CD1c-positive myeloid dendritic cell (primary cell): ENCODE data around the gene GJB5.
A peak's percentile ranks its signal among the peaks of the same experiment; 100 is the strongest.

Source experiments
- DNase-seq: peaks from one replicate; pipeline ENCODE4 v3.0.0-alpha.2; 2016; ENCODE audit errors: extremely low spot score

The GJB5 gene

DNA sequence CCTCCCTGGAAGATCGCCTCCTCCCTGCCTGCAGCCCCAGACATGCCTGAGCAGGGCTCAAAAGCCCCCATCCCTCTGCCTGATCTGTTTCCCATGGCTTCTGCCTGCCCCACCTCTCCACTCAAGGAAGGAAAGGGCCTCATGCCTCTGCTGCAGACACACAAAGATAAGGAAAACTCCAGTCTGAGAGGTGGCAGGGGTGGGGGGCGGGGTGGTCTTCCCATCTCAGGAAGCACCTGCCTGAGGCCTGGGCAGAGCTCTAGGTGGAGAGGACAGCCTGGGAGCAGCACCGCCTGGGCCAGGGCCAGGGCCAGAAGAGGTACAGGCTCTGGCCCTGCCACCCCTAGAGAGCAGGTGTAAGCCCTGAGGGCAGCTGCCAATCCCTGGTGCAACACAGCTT is 22.1 kb downstream of the GJB5 start:
- DNase-seq: no peak

DNA sequence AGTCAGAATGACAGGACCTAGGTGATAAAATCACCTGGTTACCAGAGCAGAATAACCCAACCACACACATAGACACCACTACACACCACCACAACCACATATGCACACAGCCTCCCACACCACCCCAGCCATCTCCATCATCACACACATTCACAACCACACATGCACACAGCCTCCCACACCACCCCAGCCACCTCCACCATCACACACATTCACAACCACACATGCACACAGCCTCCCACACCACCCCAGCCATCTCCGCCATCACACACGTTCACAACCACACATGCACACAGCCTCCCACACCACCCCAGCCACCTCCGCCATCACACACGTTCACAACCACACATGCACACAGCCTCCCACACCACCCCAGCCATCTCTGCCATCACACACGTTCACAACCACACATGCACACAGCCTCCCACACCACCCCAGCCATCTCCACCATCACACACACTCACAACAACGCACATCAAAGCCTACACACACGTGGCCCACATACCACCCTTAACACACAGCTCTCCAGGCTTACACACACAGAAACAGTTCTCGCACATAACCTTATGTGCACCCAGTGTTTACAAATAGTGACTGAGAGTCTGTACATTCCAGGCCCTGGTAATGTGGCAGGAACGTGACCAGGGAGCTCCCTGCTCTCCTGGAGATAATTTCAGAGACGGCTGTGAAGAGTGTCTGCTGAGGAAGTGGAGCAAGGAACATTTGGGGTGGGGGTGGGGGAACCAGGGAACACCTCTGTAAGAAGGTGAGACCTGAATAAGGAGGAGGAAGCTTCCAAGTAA is 22.9 kb downstream of the GJB5 start:
- DNase-seq: no peak

DNA sequence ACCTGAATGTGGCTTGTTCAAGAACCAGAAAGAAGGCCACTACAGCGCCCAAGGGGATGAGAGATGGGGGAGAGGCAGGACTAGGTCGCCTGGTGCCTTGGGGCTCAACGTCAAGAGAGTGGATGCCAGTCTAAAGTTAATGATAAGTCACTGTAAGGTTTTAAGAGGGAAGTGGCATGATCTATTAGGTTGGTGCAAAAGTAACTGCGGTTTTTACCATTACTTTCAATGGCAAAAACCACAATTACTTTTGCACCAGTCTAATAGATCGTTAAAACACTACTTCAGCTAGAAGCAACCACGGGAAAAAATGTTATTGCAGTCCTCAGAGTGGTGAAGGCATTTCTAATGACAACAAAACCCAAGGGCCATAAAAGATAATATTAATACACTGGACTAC is 23.5 kb downstream of the GJB5 start:
- DNase-seq: no peak

DNA sequence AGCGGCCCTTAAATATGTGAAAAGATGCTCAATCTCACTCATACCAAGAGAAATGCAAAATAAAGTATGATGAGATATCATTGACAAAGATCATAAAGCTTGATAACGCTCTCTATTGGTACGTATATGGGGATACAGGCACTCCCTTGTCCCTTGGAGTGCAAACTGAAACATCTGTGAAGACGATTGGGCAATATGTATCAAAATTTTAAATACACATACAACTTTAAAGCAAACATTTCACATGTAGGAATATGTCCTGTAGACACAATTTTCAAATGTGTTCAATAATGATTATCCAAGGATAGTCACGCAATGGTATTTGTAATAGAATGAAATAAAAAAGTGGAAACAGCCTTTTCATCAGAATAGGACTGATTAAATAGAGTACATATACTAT is 24.2 kb downstream of the GJB5 start:
- DNase-seq: no peak

DNA sequence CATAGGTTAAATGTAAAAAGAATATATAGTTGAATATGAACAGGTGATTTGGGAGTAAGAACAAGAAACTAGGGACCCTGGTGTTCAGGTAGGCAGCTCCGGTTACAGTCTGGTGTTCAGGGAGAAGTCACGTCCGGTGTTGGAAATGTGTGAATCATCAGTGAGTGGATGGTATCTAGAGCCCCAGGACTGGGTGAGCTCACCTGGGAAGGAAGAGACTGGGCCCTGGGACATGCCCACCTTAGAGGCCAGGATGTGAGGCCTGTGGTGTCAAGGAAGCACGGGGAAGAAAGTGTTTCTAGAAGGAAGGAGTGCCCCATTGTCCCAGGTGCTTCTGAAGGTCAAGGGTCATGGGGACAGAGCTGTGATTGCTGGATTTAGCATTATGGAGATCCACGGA is 24.7 kb downstream of the GJB5 start:
- no peak for DNase-seq

DNA sequence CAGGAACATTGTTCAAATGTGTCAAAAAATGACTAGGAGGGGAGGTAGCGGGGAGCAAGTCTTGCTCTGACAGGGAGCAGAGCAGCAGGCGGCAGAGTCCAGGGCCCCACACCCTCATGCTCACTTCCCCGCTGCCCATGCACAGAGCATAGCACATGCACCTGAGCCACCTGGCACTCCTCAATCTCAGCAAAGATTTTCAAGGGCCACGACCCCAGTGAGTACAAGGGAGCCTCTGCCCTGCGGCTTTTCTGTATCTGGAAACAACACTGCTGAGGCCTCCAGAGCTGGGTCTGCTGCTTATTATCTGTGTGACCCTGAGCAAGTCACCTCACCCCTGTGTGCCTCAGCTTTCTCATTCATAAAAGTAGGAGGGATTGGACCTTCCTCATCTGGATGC is 25.1 kb downstream of the GJB5 start:
- DNase-seq: no peak

DNA sequence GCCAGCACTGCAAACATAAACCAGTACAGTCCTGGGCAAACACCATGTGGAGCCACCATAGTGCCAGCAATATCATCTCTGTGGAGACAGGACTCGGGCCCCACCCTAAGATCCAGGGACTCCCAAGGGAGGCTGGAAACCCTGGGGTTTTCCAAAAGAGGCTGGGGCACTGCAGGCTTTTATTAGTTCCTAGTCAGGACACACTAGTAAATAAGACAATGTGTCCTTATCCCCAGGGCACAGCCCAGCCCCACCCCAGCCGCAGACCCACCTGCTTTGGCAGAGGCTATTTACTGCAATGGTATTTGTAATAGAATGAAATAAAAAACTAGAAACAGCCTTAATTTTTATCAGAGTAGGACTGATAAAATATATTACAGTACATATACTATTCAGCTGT is 25.7 kb downstream of the GJB5 start:
- DNase-seq: no peak

DNA sequence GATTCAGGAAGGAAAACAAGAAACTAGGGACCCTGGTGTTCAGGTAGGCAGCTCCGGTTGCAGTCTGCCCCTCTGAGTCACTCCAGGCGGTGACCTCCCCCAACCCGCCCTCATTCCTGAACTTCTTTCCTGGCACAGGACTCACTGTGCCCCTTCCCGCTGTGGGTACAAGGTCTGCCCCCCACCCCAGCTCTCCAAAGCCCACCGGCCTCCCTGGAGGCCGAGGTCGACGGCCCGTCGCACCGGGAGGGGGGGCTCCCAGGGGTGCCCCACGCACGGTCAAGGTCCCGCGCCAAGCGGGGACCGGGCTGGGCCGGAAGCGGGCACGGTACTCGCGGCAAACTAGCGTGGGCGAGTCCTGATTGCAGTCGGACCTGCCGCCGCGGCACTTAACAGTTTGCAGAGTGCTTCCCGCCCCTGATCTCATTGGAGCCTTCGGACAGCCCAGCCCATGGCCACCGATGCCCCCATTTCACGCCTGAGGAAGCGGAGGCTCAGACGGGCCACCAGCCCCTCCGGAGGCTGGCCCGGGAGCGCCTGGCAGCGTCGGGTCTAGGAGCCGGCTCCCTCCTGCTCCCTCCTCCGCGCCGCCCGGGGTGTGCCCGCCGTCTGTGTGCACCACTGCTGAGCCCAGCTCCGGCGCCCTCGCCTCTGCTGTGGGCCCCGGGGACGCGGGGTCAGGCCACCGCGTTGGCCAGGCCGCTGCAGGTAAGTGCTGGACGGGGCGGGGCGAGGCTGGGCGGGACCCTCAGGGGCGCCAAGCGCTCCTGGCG is 26.4 kb downstream of the GJB5 start, which contains the start of gene GJB3:
Gene GJB3, plus strand, starts transcription at position 144 of the 773 bp plus-strand sequence. CDS start 3,549 bp downstream, outside the sequence.
- peak; percentile 2 for DNase-seq

DNA sequence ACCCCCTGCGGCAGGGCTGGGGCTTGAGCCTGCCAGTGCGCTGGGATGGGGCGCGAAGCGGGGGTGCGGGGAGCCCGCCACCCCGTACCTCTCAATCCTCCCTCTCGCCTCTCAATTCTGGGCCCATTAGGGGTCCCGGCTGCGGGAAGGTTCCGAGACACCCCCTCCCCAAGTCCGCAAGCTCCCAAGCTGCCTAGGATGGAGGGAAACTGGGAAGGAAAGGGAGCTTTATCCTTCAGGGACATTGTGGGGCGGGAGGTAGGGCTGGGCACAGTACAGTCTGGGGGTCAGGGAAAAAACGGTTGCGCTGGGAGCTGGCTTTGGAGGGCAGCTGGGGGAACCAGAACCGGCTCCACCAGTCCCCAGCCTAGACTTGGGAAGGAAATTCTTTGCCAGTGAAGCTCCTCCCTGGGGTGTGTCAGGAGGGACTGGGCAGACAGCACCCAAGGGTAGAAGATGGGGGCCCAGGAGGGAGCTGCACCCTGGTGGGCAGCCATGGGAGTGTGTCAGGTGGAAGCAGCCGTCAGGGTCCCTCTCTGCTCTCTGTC is 27.1 kb downstream of the GJB5 start:
- DNase-seq: no peak

DNA sequence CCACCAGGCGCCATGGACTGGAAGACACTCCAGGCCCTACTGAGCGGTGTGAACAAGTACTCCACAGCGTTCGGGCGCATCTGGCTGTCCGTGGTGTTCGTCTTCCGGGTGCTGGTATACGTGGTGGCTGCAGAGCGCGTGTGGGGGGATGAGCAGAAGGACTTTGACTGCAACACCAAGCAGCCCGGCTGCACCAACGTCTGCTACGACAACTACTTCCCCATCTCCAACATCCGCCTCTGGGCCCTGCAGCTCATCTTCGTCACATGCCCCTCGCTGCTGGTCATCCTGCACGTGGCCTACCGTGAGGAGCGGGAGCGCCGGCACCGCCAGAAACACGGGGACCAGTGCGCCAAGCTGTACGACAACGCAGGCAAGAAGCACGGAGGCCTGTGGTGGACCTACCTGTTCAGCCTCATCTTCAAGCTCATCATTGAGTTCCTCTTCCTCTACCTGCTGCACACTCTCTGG is 29.9 kb downstream of the GJB5 start:
- no peak for DNase-seq

DNA sequence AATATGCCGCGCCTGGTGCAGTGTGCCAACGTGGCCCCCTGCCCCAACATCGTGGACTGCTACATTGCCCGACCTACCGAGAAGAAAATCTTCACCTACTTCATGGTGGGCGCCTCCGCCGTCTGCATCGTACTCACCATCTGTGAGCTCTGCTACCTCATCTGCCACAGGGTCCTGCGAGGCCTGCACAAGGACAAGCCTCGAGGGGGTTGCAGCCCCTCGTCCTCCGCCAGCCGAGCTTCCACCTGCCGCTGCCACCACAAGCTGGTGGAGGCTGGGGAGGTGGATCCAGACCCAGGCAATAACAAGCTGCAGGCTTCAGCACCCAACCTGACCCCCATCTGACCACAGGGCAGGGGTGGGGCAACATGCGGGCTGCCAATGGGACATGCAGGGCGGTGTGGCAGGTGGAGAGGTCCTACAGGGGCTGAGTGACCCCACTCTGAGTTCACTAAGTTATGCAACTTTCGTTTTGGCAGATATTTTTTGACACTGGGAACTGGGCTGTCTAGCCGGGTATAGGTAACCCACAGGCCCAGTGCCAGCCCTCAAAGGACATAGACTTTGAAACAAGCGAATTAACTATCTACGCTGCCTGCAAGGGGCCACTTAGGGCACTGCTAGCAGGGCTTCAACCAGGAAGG is 30.5 kb downstream of the GJB5 start:
- DNase-seq: no peak

DNA sequence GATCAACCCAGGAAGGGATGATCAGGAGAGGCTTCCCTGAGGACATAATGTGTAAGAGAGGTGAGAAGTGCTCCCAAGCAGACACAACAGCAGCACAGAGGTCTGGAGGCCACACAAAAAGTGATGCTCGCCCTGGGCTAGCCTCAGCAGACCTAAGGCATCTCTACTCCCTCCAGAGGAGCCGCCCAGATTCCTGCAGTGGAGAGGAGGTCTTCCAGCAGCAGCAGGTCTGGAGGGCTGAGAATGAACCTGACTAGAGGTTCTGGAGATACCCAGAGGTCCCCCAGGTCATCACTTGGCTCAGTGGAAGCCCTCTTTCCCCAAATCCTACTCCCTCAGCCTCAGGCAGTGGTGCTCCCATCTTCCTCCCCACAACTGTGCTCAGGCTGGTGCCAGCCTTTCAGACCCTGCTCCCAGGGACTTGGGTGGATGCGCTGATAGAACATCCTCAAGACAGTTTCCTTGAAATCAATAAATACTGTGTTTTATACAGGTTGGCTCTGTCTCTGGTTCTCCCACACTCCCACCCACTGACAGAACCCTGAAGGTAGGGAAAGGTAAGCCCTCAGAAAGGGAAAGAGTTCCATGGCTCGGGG is 31.1 kb downstream of the GJB5 start:
- DNase-seq: no peak

DNA sequence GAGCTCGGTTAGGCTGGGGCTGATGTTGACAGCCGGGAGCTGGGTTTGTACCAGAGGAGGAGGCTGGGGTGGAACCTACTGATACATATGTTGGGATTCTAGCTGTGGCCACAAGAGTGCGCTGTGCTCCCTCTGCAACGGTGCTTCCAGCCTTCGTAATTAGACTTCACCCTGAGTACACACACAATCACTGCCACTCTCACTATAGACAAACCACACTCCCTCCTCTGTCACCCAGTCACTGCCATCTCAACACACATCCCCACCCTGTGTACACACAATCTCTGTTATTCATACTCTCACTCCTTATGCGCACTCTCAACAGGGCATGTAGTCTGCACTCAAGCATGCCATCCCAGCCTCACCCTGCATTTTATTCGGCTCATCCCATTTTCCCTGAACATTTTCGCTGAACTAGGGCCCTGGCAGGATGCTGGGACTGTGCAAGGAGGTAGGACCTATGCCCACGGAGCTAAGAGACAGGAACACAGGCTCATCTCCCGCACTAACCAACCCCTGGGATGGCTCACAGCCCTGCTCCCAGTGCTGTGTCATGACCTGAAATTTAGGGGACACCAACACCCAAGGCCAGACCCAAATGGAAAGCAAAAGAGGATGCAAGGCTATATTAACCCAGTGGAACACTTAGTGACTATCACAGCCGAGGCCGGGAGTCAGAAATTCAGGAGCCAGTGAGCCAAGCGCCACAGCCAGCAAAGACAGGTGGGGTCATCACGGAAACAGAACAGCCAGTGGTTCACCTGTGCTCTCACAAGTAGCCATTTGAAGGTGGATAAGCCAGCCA is 31.9 kb downstream of the GJB5 start:
- DNase-seq: peak; percentile 62

DNA sequence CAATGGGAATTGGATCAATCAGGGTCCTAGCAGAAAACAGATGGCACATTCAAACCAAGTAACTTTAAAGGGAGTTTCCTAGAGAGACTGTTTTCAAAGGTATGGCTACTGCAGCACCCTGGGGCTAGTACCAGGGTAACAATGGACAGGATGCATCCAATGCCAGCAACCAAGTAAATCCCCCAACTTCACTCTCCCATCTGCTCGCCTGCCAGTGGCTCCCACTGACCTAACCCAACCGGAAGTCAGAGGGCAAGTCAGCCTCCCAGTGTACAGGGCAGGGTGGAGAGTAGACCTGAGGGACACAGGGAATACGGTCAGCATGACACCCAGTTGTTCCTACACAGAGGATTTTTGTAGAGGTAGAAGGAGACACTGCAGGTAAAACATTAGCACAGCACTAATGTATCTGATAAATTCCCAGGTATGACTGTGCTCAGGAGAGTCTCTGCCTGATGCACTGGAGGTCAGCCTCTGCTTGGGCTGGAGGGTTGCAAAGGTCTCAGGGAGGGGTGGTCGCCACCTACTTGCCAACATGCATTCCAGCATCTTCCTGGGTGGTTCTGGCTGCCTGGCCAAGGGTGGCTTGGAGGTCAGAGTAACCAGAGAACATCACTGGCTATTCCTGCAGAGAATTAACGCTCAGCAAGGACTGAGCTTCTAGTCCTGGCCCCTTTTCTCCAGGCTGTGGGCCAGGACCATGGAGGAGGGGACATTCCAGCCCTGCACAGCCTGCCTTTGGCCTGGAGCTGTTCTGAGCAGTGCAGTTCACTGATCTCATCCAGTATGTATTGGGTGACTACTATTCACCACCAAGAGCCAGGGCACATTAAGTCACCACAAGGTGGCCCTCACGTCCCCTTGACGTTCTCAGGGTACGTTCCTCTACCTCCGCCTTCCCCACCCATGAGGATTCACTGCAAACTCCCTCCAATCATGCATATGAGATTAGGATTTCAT is 32.9 kb downstream of the GJB5 start:
- no peak for DNase-seq

DNA sequence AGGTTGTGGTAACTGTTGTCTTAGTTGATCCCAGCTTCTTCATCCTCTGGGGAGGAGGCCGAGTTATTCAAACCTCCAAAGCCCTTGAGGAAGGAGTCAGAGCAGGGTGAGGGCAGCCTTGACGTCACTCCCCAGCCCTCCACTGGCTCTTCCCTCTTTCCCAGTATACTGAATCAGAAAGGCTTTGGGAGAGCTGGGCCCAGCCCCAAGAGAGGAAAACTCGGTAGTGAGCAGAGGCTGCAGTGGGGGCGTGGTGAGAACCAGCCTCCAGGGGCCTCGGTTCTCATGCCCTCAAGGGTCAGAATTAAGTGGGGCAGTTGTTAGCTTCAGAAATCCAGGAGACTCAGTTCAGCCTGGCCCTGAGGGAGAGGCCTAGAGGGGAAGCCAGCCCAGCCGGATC is 36.1 kb downstream of the GJB5 start:
- DNase-seq: no peak

DNA sequence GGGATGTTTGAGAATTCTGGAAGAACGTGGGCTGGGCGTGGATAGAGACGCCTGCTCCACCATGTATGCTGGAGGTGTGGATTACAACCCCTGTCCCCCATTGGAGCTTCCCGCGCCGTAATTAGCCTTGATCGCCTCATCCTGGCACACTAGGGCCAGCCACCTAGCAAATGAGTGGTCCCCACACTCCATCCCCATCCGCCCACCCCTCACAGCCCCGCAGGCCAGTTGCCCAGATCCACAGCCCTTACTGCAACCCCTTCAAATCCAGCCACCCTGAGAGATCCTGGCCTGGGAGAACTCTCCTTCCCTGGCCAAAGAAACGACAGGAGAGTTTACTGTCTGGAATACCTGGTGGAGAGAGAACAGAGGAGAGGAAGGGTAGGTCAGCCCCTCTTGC is 37.6 kb downstream of the GJB5 start:
- no peak for DNase-seq

DNA sequence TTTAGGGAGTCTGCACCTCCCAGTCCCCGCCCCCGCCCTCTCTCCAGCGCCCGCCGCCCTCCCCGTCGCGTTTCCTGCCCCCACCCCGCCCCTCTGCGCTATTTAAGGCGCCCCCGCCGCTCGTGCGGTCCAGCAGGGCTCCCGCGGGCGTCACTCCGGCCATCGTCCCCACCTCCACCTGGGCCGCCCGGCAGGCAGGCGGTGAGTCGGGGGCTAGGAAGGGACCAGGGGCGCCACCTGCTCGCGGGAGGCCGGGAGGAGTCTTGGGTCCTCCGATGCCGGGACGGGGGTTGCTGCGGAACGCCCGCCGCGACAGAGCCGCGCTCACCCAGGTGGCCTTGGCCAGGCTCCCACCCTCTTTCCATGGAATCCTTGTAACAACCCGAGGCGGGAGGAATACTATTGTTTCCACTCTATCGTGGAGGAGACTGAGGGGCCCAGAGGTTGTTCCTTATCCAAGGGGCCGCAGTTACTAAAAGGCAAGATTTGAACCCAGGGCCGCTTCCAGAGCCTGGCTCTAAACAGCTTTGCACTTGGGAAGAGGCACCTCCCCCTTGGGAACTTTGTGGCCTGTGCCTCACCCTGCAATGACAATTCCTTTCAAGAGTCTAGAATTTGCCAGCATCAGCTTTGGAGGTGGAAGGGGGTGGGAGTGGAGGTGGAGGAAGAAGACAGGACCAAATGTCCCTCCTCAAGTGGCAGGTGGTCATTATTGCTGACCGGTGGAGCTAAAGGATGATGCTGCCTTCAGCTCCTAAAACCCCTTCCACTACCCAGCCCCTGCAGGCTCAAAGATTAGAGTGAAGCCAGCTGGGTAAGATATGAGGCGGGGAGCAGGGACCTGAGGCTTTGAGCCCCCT is 38.3 kb downstream of the GJB5 start, which contains the start of gene GJA4:
Gene GJA4, plus strand, starts transcription at position 132 of the 860 bp plus-strand sequence. CDS start 1,215 bp downstream, outside the sequence.
- no peak for DNase-seq

DNA sequence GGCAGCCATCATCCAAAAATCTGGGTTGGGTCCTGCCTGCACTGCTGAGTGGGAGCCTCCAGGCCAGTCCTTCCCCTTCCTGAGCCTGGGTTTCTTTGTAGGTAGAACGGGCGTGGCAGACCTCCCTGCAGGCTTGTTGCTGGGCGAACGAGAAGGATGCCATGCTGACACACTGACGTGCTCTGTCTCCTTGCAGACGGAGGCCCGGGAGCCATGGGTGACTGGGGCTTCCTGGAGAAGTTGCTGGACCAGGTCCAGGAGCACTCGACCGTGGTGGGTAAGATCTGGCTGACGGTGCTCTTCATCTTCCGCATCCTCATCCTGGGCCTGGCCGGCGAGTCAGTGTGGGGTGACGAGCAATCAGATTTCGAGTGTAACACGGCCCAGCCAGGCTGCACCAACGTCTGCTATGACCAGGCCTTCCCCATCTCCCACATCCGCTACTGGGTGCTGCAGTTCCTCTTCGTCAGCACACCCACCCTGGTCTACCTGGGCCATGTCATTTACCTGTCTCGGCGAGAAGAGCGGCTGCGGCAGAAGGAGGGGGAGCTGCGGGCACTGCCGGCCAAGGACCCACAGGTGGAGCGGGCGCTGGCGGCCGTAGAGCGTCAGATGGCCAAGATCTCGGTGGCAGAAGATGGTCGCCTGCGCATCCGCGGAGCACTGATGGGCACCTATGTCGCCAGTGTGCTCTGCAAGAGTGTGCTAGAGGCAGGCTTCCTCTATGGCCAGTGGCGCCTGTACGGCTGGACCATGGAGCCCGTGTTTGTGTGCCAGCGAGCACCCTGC is 39.3 kb downstream of the GJB5 start:
- DNase-seq: no peak
